HEK293T (cell line): Measurements from ENCODE around the gene FGFR3.

Experiments used
- CTCF ChIA-PET: fragments of 350-600 bp; formaldehyde crosslinking; extraction: SDS; loops from one replicate; lab custom pipeline; 2021; ENCODE audit warnings: antibody characterized with exemption, inconsistent platforms; lab: Yijun Ruan, JAX
- POLR2A ChIA-PET: fragments of 350-600 bp; formaldehyde crosslinking; extraction: SDS; loops from one replicate; lab custom pipeline; 2020; ENCODE audit warnings: antibody characterized with exemption, inconsistent platforms; lab: Yijun Ruan, JAX
- DNase-seq: peaks from one replicate; pipeline ENCODE4 v3.0.0; 2012; ENCODE audit warnings: mixed read lengths; ENCODE audit errors: extremely low spot score
- ARNT ChIP-seq: fragments of 450-650 bp; IDR thresholded peaks from 2 replicates; pipeline ENCODE4 v1.6.1; 2017; ENCODE audit warnings: mild to moderate bottlenecking
- BHLHE40 ChIP-seq: fragments of 450-650 bp; IDR thresholded peaks from 2 replicates; pipeline ENCODE4 v1.6.1; 2016; ENCODE audit warnings: mild to moderate bottlenecking, moderate library complexity, borderline replicate concordance
- CTBP1 ChIP-seq: fragments of 450-650 bp; IDR thresholded peaks from 2 replicates; pipeline ENCODE4 v1.6.1; 2016; ENCODE audit warnings: borderline replicate concordance
- ELF4 ChIP-seq: fragments of 450-650 bp; IDR thresholded peaks from 2 replicates; pipeline ENCODE4 v1.6.1; 2017; ENCODE audit warnings: antibody characterized with exemption
- FOXA1 ChIP-seq: fragments of 450-650 bp; IDR thresholded peaks from 2 replicates; pipeline ENCODE4 v1.6.1; 2016; ENCODE audit warnings: mild to moderate bottlenecking
- FOXK2 ChIP-seq: fragments of 450-650 bp; IDR thresholded peaks from 2 replicates; pipeline ENCODE4 v1.6.1; 2016; ENCODE audit warnings: mild to moderate bottlenecking
- FOXM1 ChIP-seq: fragments of 450-650 bp; IDR thresholded peaks from 2 replicates; pipeline ENCODE4 v1.6.1; 2017; ENCODE audit warnings: mild to moderate bottlenecking, borderline replicate concordance
- HDGF ChIP-seq: fragments of 450-650 bp; IDR thresholded peaks from 2 replicates; pipeline ENCODE4 v1.6.1; 2017; ENCODE audit warnings: antibody characterized with exemption, borderline replicate concordance
- L3MBTL2 ChIP-seq: fragments of 450-650 bp; conservative IDR thresholded peaks from 2 replicates; pipeline ENCODE4 v1.6.1; 2016; ENCODE audit warnings: mild to moderate bottlenecking
- LEF1 ChIP-seq: fragments of 450-650 bp; IDR thresholded peaks from 2 replicates; pipeline ENCODE4 v1.6.1; 2017; ENCODE audit warnings: mild to moderate bottlenecking, borderline replicate concordance
- NFRKB ChIP-seq: fragments of 450-650 bp; IDR thresholded peaks from 2 replicates; pipeline ENCODE4 v1.6.1; 2016; ENCODE audit warnings: mild to moderate bottlenecking, moderate library complexity
- PKNOX1 ChIP-seq: fragments of 450-650 bp; IDR thresholded peaks from 2 replicates; pipeline ENCODE4 v1.6.1; 2016
- SP1 ChIP-seq: fragments of 450-650 bp; IDR thresholded peaks from 2 replicates; pipeline ENCODE4 v1.6.1; 2017
- SUZ12 ChIP-seq: fragments of 450-650 bp; IDR thresholded peaks from 2 replicates; pipeline ENCODE4 v1.6.1; 2016; ENCODE audit warnings: mild to moderate bottlenecking
- TARDBP ChIP-seq: fragments of 450-650 bp; IDR thresholded peaks from 2 replicates; pipeline ENCODE4 v1.6.1; 2016
- ZNF384 ChIP-seq: fragments of 450-650 bp; IDR thresholded peaks from 2 replicates; pipeline ENCODE4 v1.6.1; 2016

Gene FGFR3

DNA sequence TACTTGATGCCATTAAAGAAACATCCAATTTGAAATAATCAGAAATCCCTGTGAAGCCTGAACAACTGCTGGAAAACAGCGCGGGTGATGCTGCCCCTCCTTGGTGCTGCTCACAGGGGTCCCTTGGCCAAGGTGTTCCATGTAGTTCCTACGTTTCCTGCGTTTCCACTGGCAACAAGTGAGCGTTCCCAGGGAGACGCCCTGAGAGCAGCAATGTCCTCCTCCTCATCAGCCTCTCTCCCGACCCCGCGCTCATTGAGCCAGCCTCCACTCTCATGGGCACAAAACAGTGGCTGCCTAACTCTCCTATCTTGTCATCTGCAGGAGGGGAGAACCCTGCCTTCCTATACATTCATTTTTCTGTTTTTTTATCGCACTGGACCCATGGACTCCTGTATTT is 44.0 kb downstream of the FGFR3 start:
- CTCF ChIA-PET: no interaction called here
- no peak for TF ChIP-seq FOXK2
- no peak for TF ChIP-seq BHLHE40
- no peak for TF ChIP-seq ARNT
- TF ChIP-seq PKNOX1: no peak
- TF ChIP-seq ELF4: no peak
- no peak for TF ChIP-seq ZNF384
- TF ChIP-seq HDGF: no peak
- POLR2A ChIA-PET: interaction anchor here (0.6 kb wide), 1 partner anchor 18 kb away, joined by 4 read pairs; no protein-coding TSS in a partner anchor
- no peak for DNase-seq

GRCh38 chr4:1839282-1839681 is 46.2 kb downstream of the FGFR3 start:
- ChIA-PET POLR2A (no interaction called here), CTCF (no interaction called here)
- TF ChIP-seq BHLHE40 (no peak), HDGF (no peak), SUZ12 (no peak), FOXM1 (no peak), TARDBP (no peak), LEF1 (no peak), FOXK2 (no peak), CTBP1 (no peak), PKNOX1 (no peak), NFRKB (no peak), SP1 (no peak), ELF4 (no peak), ZNF384 (no peak), FOXA1 (no peak), L3MBTL2 (no peak)
- DNase-seq: no peak

DNA sequence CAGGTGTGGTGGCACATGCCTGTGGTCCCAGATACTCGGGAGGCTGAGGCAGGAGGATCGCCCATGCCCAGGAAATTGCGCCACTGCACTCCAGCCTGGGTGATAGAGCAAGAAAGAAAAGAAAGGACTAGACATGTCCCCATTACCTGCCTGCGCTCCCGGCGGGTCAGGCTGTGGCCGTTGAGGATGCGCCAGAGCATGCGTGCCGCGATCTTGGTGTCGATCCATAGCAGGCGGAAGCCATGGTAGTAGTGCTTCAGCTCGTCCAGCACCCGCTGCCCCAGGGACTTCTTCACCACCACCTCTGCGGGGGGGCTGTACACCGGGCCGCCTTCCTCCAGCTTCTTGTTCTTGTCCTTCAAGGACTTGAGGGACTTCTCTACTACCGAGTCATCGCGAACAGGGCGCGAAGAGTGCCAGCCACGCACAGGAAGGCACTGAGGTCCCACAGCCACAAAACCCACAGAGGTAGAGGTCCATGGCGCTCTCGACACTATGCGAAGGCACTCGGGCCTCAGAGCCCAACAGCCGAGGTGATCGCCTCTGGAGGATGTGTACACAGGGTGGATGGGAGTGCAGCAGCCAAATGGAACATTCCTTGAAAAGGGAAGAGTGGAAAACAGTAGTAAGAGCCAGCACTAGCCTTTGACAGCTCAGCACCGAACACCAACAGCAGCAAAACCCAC is 48.3 kb downstream of the FGFR3 start:
- ChIA-PET CTCF (no interaction called here), POLR2A (no interaction called here)
- no peak for TF ChIP-seq HDGF
- no peak for DNase-seq

DNA sequence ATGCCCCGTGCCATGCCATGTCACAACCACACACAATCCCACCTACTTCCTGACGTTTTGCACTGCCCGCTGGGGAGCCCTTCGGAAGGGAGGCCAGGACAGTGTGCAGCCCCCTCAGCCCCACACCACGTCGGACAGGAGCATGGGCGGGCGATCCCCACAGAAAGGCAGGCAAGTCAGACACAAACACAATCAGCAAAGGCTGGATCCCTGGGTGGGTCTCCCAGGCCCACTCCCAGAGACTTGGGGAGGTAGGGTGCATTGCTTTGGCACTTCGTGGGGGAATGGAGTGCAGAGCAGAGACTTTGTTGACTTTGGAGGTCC is 48.8 kb downstream of the FGFR3 start:
- TF ChIP-seq SP1: no peak
- no peak for TF ChIP-seq CTBP1
- TF ChIP-seq L3MBTL2: no peak
- TF ChIP-seq ELF4: no peak
- TF ChIP-seq HDGF: no peak
- TF ChIP-seq BHLHE40: no peak
- no peak for TF ChIP-seq TARDBP
- TF ChIP-seq LEF1: no peak
- TF ChIP-seq PKNOX1: no peak
- no peak for TF ChIP-seq FOXM1
- no peak for TF ChIP-seq NFRKB
- no peak for TF ChIP-seq ARNT
- TF ChIP-seq SUZ12: no peak
- no peak for TF ChIP-seq ZNF384
- no peak for TF ChIP-seq FOXA1
- no peak for TF ChIP-seq FOXK2
- CTCF ChIA-PET: no interaction called here
- DNase-seq: no peak
- POLR2A ChIA-PET: no interaction called here

GRCh38 chr4:1842339-1842895 is 49.3 kb downstream of the FGFR3 start:
- no peak for DNase-seq
- TF ChIP-seq SUZ12: no peak
- no peak for TF ChIP-seq TARDBP
- no peak for TF ChIP-seq LEF1
- TF ChIP-seq ARNT: no peak
- TF ChIP-seq NFRKB: no peak
- TF ChIP-seq ZNF384: no peak
- no peak for TF ChIP-seq CTBP1
- no peak for TF ChIP-seq SP1
- TF ChIP-seq ELF4: no peak
- no peak for TF ChIP-seq BHLHE40
- no peak for TF ChIP-seq FOXK2
- CTCF ChIA-PET: no interaction called here
- POLR2A ChIA-PET: no interaction called here

DNA sequence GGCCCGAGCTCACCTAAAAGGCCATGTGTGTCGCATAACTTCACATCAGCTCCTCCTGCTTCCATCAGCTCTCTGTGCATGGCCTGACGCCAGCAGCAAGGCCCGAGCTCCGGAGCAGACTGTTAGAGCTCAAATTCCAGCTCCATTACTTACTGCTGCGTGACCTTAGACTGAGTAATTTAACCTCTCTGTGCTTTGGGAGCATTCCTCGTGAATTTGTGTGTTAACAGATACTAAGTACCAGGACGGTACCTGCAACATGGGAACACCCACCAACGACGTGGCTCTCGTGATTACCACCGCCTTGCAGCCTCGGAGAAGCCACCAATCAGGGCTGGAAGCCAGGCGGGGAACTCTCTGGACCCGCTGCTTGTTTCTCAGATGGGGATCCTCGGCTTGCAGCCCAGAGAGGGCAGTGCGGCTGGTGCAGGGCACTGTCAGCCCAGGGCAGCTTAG is 49.9 kb downstream of the FGFR3 start:
- POLR2A ChIA-PET: no interaction called here
- CTCF ChIA-PET: no interaction called here

More for the DNA sequence above, 49.9 kb downstream of the FGFR3 start:
- DNase-seq: no peak
- TF ChIP-seq ELF4 (no peak), FOXM1 (no peak), TARDBP (no peak), BHLHE40 (no peak), PKNOX1 (no peak), LEF1 (no peak), ARNT (no peak), FOXA1 (no peak), SUZ12 (no peak)
